ENCODE results near the gene RBSN. TPM values are rescaled to one million over a fixed set of nuclear protein-coding genes. Genes with fewer than 3 reads are reported as not detected.

RBSN gene
- total RNA-seq (2022; extraction: Qiagen RNA extraction; ENCODE audit: low read depth), result 10.5 to 11.8 TPM (median 11.2 TPM) in 5 replicates

GRCh38 chr3:15098503-15099363, at the start of gene RBSN:
Gene RBSN (minus strand): TSS chr3:15099148. CDS start chr3:15096120, 3,028 bp downstream.

GRCh38 chr3:15064835-15065549, 34.0 kb downstream of the RBSN start, which contains the start of gene MRPS25:
Gene MRPS25 (minus strand): TSS chr3:15065315. CDS start chr3:15065194, 121 bp downstream.

Other genes with a start within 250 kb of the RBSN start
- 11.8 to 22.6 TPM (median 17.9 TPM) in 5 replicates for gene NR2C2, start 151.6 kb downstream of the RBSN start, total RNA-seq (2022; extraction: Qiagen RNA extraction; ENCODE audit: low read depth)
- gene MRPS25, start 33.8 kb downstream of the RBSN start, total RNA-seq (2022; extraction: Qiagen RNA extraction; ENCODE audit: low read depth), result 39.5 to 64.1 TPM (median 56.4 TPM) in 5 replicates
- 20.6 to 25.5 TPM (median 22.2 TPM) in 5 replicates for gene CAPN7, start 107.1 kb upstream of the RBSN start, total RNA-seq (2022; extraction: Qiagen RNA extraction; ENCODE audit: low read depth)
- 19.0 to 23.4 TPM (median 22.1 TPM) in 5 replicates for gene SH3BP5, start 233.4 kb upstream of the RBSN start, total RNA-seq (2022; extraction: Qiagen RNA extraction; ENCODE audit: low read depth)